SK-N-SH (cell line): ENCODE data around the gene POLA1. TPM values are rescaled to one million over a fixed set of nuclear protein-coding genes. Genes with fewer than 3 reads are reported as not detected.
A peak's percentile ranks its signal among the peaks of the same experiment; 100 is the strongest.

Experiments
- CTCF ChIA-PET: fragments of 300-600, 350-600 bp; formaldehyde crosslinking; extraction: SDS; loops from one replicate; lab custom pipeline; 2021; lab: Yijun Ruan, JAX
- POLR2A ChIA-PET: fragments of 350-600 bp; sonication (Branson Sonifier 250); formaldehyde crosslinking; extraction: SDS; loops from one replicate; lab custom pipeline; 2020; ENCODE audit warnings: antibody characterized with exemption, inconsistent platforms; lab: Yijun Ruan, JAX
- DNase-seq: peaks from one replicate; pipeline ENCODE4 v3.0.0; 2012
- H2AFZ ChIP-seq: fragments of 200-600 bp; sonication (generic); 2 replicates; pipeline ENCODE4 v1.8.1; 2016; ENCODE audit warnings: antibody characterized with exemption, mild to moderate bottlenecking, low read depth
- H3F3A ChIP-seq: fragments of 200-600 bp; sonication (generic); replicated peaks from 2 replicates; pipeline ENCODE3; 2016; ENCODE audit warnings: antibody characterized with exemption, mild to moderate bottlenecking; ENCODE audit not compliant: insufficient read depth
- H3K27ac ChIP-seq, 2 experiments: fragments of 200-500 bp in 1 of 2; fragments of 200-600 bp in 1 of 2; sonication (Bioruptor generic) in 1 of 2; sonication (generic), shearing (Covaris generic) in 1 of 2; 2 replicates each; pipeline versions ENCODE4 v1.5.1 to v1.6.1; 2014 to 2016; ENCODE audit warnings: low read depth in 2 of 2, inconsistent platforms in 1 of 2, low read length in 1 of 2, mild to moderate bottlenecking in 1 of 2, mixed read lengths in 1 of 2
- H3K27me3 ChIP-seq: fragments of 200-600 bp; sonication (generic), shearing (Covaris generic); 2 replicates; pipeline ENCODE4 v1.6.1; 2016; ENCODE audit warnings: mixed run types; ENCODE audit not compliant: insufficient read depth
- H3K36me3 ChIP-seq, 2 experiments: fragments of 200-500 bp in 1 of 2; fragments of 200-600 bp in 1 of 2; sonication (Bioruptor generic) in 1 of 2; sonication (generic) in 1 of 2; replicated peaks in 1 of 2; 2 replicates each; pipeline versions ENCODE3 to v1.5.1; 2014 to 2016; ENCODE audit warnings: low read length in 1 of 2, mild to moderate bottlenecking in 1 of 2; ENCODE audit not compliant: insufficient read depth in 2 of 2, control insufficient read depth in 1 of 2
- H3K4me1 ChIP-seq, 2 experiments: fragments of 200-500 bp in 1 of 2; fragments of 200-600 bp in 1 of 2; sonication (Bioruptor generic) in 1 of 2; sonication (generic), shearing (Covaris generic) in 1 of 2; 2 replicates each; pipeline versions ENCODE4 v1.5.1 to v1.6.1; 2014 to 2016; ENCODE audit warnings: low read depth in 1 of 2, low read length in 1 of 2, mixed run types in 1 of 2; ENCODE audit not compliant: insufficient read depth in 2 of 2, control insufficient read depth in 1 of 2
- H3K4me2 ChIP-seq: fragments of 200-600 bp; sonication (generic), shearing (Covaris generic); 2 replicates; pipeline ENCODE4 v1.6.1; 2017; ENCODE audit warnings: mixed run types
- H3K4me3 ChIP-seq, 2 experiments: fragments of 200-500 bp in 1 of 2; fragments of 200-600 bp in 1 of 2; sonication (Bioruptor generic) in 1 of 2; sonication (generic), shearing (Covaris generic) in 1 of 2; 2 replicates each; pipeline versions ENCODE4 v1.5.1 to v1.8.1; 2014 to 2016; ENCODE audit warnings: low read depth in 2 of 2, inconsistent platforms in 1 of 2, low read length in 1 of 2, mild to moderate bottlenecking in 1 of 2, mixed read lengths in 1 of 2, moderate library complexity in 1 of 2
- H3K79me2 ChIP-seq: fragments of 200-600 bp; sonication (generic); 2 replicates; pipeline ENCODE4 v1.8.1; 2017; ENCODE audit warnings: mild to moderate bottlenecking; ENCODE audit not compliant: insufficient read depth
- H3K9ac ChIP-seq: fragments of 200-600 bp; sonication (generic); 2 replicates; pipeline ENCODE4 v1.6.1; 2017; ENCODE audit warnings: mixed run types
- H3K9me2 ChIP-seq: fragments of 200-600 bp; sonication (generic); 2 replicates; pipeline ENCODE4 v1.6.1; 2017; ENCODE audit warnings: mixed run types
- H3K9me3 ChIP-seq: fragments of 200-600 bp; sonication (generic); 2 replicates; pipeline ENCODE4 v1.6.1; 2017; ENCODE audit warnings: mixed run types, mild to moderate bottlenecking, moderate library complexity
- H4K20me1 ChIP-seq: fragments of 200-600 bp; sonication (generic); 2 replicates; pipeline ENCODE4 v1.6.1; 2017; ENCODE audit warnings: mild to moderate bottlenecking, mixed run types; ENCODE audit not compliant: insufficient read depth
- CTCF ChIP-seq: fragments of 200-600 bp; sonication (generic); IDR thresholded peaks from 2 replicates; pipeline ENCODE4 v1.6.1; 2017; ENCODE audit warnings: antibody characterized with exemption, mild to moderate bottlenecking, moderate library complexity
- ELF1 ChIP-seq: IDR thresholded peaks from 2 replicates; pipeline ENCODE4 v1.4.0; 2012
- GABPA ChIP-seq: IDR thresholded peaks from 2 replicates; pipeline ENCODE4 v1.4.0; 2012; ENCODE audit warnings: low read depth, mild to moderate bottlenecking
- GATA2 ChIP-seq: sonication (generic); formaldehyde crosslinking; IDR thresholded peaks from 2 replicates; pipeline ENCODE4 v1.5.0; 2020; ENCODE audit warnings: mild to moderate bottlenecking, missing genetic modification reagents
- IRF3 ChIP-seq: fragments of 150-350 bp; IDR thresholded peaks from 2 replicates; pipeline ENCODE4 v1.6.1; 2016; ENCODE audit warnings: mild to moderate bottlenecking, low read depth, low read length
- MAX ChIP-seq: IDR thresholded peaks from 2 replicates; pipeline ENCODE4 v1.4.0; 2012; ENCODE audit warnings: low read depth
- RAD21 ChIP-seq: IDR thresholded peaks from 2 replicates; pipeline ENCODE4 v1.6.1; 2012; ENCODE audit warnings: mild to moderate bottlenecking, low read length
- REST ChIP-seq: IDR thresholded peaks from 2 replicates; pipeline ENCODE4 v1.6.1; 2012; ENCODE audit warnings: mild to moderate bottlenecking, low read depth, low read length, moderate library complexity
- RXRA ChIP-seq: IDR thresholded peaks from 2 replicates; pipeline ENCODE4 v1.4.0; 2012; ENCODE audit warnings: low read depth, mild to moderate bottlenecking, borderline replicate concordance
- SIN3A ChIP-seq: IDR thresholded peaks from 2 replicates; pipeline ENCODE4 v1.6.1; 2012; ENCODE audit warnings: low read depth, mild to moderate bottlenecking, low read length, moderate library complexity, borderline replicate concordance
- TAF1 ChIP-seq: IDR thresholded peaks from 2 replicates; pipeline ENCODE4 v1.6.1; 2012; ENCODE audit warnings: low read depth, mild to moderate bottlenecking, low read length, moderate library complexity, borderline replicate concordance
- TCF12 ChIP-seq: IDR thresholded peaks from 2 replicates; pipeline ENCODE4 v1.4.0; 2012
- USF2 ChIP-seq: fragments of 150-350 bp; IDR thresholded peaks from 2 replicates; pipeline ENCODE4 v1.6.1; 2017; ENCODE audit warnings: antibody characterized with exemption, low read length, low read depth, borderline replicate concordance
- YY1 ChIP-seq: IDR thresholded peaks from 2 replicates; pipeline ENCODE4 v1.4.0; 2012; ENCODE audit warnings: low read depth, mild to moderate bottlenecking
- ZBTB33 ChIP-seq: IDR thresholded peaks from 2 replicates; pipeline ENCODE4 v1.4.0; 2012; ENCODE audit warnings: low read depth, borderline replicate concordance
- WGBS: methylation state at CpG from one replicate; pipeline ENCODE4 v1.1.6; 2017; ENCODE audit warnings: low lambda C conversion rate; 5-methylcytosine and 5-hydroxymethylcytosine counted together
- polyA plus RNA-seq, 3 experiments: library from polyadenylated mRNA; depleted of rRNA; stranded (reverse); fragments of >200 nt; gene quantifications; 2 replicates each; pipeline ENCODE4 v1.2.3, GENCODE V29; 2012

Gene POLA1
- polyA plus RNA-seq, 1 of the 3 experiments (the other 2 are of a cell fraction) = 2.8 TPM

GRCh38 chrX:24990535-24990934 is 296.8 kb downstream of the POLA1 start:
- no peak for DNase-seq
- Histone ChIP-seq H3F3A (no peaks in the 10 kb centered on the region), H3K4me3 (no peak overlapping the region), H4K20me1 (no peaks in the 10 kb centered on the region), H3K27me3 (no peaks in the 10 kb centered on the region), H2AFZ (no peak overlapping the region), H3K4me1 (peaks cover 0 to 2% of the 10 kb centered on the region in 2 experiments; a peak in 1 of 4 replicates), H3K27ac (no peak overlapping the region), H3K79me2 (no peaks in the 10 kb centered on the region), H3K9me3 (no peaks in the 10 kb centered on the region), H3K9me2 (no peaks in the 10 kb centered on the region), H3K36me3 (no peaks in the 10 kb centered on the region), H3K4me2 (no peak overlapping the region), H3K9ac (no peak overlapping the region)
- POLR2A ChIA-PET = no interaction called here
- WGBS = 36% methylated on average over 8 of the region's 8 CpGs
- TF ChIP-seq GATA2 (0 out of 2 replicates have a peak, but pooled peaks have one; percentile 9), REST (no peak)
- CTCF ChIA-PET = no interaction called here

- Histone ChIP-seq H3K9ac (no peak overlapping the region), H3K4me3 (no peak overlapping the region), H3K4me1 (peaks cover 0 to 2% of the 10 kb centered on the region in 2 experiments; a peak in 1 of 4 replicates), H3K27ac (no peak overlapping the region), H3K4me2 (no peak overlapping the region), H3K79me2 (no peaks in the 10 kb centered on the region), H3K9me3 (no peaks in the 10 kb centered on the region)
- no peak for DNase-seq
- POLR2A ChIA-PET = no interaction called here
- TF ChIP-seq ZBTB33 (no peak), GATA2 (no peak), ELF1 (no peak), YY1 (no peak), MAX (no peak), SIN3A (no peak), IRF3 (no peak), USF2 (no peak), RAD21 (no peak), TAF1 (no peak), TCF12 (no peak), CTCF (no peak), RXRA (no peak), GABPA (no peak)
- TF ChIP-seq, all 33 proteins: peak for 0
- Histone ChIP-seq H3K36me3 (no peaks in the 10 kb centered on the region), H3K9me2 (no peaks in the 10 kb centered on the region), H2AFZ (no peak overlapping the region), H4K20me1 (no peaks in the 10 kb centered on the region), H3K27me3 (no peaks in the 10 kb centered on the region), H3F3A (no peaks in the 10 kb centered on the region)
- CTCF ChIA-PET = interaction anchor here (0.6 kb wide), 1 partner anchor 12 kb away, joined by 3 read pairs; no protein-coding TSS in a partner anchor
- 51% methylated on average over 8 of the region's 8 CpGs for WGBS
Observed at GRCh38 chrX:24993879-24994278, 300.2 kb downstream of the POLA1 start.
